Measurements from ENCODE around the gene ZBED5.
"Not testable (repeated sequence)": the region's sequence is repeated elsewhere in the genome, so short reads cannot be mapped to it uniquely, and the experiment has no call there.

The ZBED5 gene

DNA sequence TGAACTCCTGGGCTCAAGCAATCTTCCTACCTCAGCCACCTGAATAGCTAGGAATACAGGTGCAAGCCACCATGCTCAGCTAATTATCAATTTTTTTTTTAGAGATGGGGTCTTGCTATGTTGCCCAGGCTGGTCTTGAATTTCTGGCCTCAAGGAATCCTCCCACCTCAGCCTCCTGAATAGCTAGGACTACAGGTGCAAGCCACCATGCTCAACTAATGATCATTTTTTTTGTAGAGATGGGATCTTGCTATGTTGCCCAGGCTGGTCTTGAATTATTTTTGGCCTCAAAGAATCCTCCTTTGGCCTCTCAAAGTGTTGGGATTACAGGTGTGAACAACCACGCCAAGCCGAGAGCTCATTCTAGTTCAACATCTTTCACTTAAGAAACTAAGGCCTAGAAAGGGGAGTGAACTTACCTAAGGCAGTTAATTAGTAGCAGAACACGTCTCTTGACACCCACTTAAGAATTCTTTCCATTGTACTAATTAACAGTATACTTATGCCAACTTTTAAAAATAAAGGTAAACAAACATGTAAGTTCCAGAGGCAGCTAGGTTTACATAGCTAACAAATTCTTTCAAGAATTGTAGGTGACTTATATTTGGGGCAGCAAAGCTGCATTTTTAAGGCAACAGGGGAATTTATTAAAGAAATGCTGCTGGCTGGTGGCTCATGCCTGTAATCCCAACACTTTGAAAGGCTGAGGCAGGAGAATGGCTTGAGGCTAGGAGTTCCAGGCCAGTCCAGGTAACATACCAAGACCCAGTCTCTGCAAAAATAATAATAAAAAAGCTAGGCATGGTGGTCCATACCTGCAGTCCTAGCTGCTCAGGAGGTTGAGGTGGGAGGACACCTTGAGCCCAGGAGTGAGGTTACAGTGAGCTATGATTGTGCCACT, 9.6 kb downstream of the ZBED5 start:
- TF ChIP-seq ZFX (IDR thresholded peaks at IDR 0.05) = no peak

DNA sequence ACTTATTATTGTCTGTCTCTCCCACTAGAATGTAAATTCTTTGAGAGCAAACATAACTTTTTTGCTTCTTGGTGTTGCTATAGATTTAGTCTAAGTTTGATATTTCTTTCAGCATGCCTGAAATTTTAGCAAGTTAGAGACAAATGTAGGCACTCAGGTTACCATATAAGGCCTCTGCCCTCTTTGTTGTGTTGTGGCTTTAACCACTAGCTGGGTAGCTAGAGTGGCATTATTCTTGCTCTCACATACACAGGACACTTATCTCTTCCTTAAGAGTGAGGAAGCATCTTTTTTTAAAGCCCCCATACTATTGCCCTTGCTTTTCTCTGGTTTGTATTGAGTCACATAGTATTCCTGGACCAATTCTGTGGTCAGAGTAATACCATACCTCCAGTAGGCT, 11.2 kb downstream of the ZBED5 start:
- TF ChIP-seq, protein P1, sequence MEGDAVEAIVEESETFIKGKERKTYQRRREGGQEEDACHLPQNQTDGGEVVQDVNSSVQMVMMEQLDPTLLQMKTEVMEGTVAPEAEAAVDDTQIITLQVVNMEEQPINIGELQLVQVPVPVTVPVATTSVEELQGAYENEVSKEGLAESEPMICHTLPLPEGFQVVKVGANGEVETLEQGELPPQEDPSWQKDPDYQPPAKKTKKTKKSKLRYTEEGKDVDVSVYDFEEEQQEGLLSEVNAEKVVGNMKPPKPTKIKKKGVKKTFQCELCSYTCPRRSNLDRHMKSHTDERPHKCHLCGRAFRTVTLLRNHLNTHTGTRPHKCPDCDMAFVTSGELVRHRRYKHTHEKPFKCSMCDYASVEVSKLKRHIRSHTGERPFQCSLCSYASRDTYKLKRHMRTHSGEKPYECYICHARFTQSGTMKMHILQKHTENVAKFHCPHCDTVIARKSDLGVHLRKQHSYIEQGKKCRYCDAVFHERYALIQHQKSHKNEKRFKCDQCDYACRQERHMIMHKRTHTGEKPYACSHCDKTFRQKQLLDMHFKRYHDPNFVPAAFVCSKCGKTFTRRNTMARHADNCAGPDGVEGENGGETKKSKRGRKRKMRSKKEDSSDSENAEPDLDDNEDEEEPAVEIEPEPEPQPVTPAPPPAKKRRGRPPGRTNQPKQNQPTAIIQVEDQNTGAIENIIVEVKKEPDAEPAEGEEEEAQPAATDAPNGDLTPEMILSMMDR (conservative IDR thresholded peaks at IDR 0.05) = no peak
- no peak overlapping the region for H3K27ac ChIP-seq

More for the DNA sequence above, 9.6 kb downstream of the ZBED5 start:
- no peak overlapping the region for H3K27ac ChIP-seq

DNA sequence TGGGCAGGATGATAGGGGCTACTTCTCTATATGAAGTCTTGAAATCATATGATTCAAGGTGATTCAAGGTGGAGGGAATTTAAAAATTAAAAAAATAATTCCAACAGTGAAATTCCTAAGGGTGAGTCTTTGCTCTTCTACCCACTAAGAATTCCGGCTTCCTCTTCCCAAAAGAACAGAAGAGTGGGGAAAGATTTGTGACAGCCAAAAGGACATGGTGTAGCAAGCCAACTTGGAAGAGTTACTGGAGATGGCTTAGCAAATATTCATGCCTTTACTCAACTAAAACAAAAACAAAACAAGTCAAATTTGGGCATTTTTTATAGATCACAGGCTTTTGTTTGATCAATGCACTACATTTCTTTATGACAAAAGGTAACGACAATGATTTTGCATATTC, 12.3 kb downstream of the ZBED5 start:
- TF ChIP-seq ZFX (IDR thresholded peaks at IDR 0.05) = no peak
- TF ChIP-seq, protein P1 (conservative IDR thresholded peaks at IDR 0.05) = no peak
- no peak overlapping the region for H3K27ac ChIP-seq

DNA sequence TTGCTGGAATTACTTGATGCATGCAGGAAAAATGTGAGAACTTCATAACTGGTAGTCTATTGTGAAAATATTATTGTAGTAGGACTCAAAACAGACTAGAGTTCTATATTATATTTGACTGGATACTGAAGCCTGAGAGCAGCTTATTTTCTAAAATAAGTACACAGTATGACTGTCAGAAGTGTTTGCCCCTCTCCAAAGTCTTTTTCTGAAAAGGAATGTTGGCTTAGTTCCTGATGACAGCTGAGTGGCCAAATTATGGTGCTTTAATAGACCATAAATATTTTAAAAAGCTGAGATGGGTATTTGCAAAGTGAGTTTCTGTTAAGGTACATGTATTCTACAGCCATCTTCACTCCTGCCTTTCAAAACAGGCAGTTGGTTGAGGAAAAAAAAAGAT, 13.1 kb downstream of the ZBED5 start:
- no peak overlapping the region for H3K27ac ChIP-seq
- no peak for TF ChIP-seq ZFX (IDR thresholded peaks at IDR 0.05)
- TF ChIP-seq, protein P1 (conservative IDR thresholded peaks at IDR 0.05) = no peak

DNA sequence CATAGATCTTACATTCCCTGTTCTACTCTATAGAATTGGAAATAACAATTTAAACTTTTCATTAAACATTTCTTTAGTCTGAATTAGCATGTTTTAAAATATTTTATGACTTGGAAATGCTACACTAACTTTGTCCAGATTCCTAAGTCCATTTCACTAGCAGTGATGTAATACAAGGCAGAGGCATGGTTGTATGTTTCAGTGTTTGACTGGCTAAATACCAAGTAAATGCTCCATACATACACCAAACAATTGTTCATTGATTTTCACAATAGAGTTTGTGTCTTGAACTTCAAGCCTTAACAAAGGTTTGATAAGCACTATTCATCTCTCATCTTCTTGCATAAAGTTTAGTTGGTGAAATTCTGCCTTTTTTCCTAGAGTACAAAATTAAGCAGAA, 13.5 kb downstream of the ZBED5 start:
- no peak overlapping the region for H3K27ac ChIP-seq
- no peak for TF ChIP-seq ZFX (IDR thresholded peaks at IDR 0.05)
- TF ChIP-seq, protein P1 (conservative IDR thresholded peaks at IDR 0.05) = no peak

DNA sequence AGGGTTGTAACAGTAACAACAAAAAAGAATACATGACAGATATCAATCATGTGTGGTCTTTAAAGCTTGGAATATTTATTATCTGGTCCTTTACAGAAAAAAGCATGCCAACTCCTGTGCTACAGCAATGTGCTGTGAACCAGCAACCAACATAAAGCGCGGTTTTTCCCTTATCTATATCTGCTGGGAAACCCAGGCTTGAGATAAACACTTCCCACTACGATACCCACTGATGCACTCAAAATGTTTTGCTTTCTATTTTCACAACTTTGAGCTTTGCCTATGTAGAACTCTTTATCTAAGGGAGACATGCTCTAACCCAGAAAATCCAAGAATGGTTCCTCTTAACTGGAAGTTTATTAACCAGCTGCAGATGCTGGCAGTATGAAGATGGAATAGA, 19.0 kb downstream of the ZBED5 start:
- TF ChIP-seq, protein P1 (conservative IDR thresholded peaks at IDR 0.05) = no peak
- TF ChIP-seq ZFX (IDR thresholded peaks at IDR 0.05) = no peak
- no peak overlapping the region for H3K27ac ChIP-seq

DNA sequence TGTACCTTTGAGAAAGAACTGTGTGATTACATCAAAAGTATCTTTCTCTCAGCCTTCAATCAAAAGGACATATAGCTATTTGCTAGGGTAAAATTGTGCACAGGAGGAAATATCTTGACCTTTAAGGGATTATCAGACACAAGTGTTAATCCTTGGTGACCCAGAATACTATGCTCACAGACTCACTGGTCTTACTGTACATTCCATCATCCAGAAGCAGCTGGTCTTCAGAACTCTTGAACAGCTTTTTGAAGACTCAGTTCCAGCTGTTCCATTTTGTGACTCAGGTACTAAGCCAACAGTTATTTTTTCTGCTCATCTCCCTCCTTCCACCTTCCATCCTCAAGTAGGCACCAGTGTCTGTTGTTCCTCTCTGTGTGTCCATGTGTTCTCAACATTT, 19.8 kb downstream of the ZBED5 start:
- TF ChIP-seq ZFX (IDR thresholded peaks at IDR 0.05) = no peak
- TF ChIP-seq, protein P1 (conservative IDR thresholded peaks at IDR 0.05) = no peak
- H3K27ac ChIP-seq = no peak overlapping the region

DNA sequence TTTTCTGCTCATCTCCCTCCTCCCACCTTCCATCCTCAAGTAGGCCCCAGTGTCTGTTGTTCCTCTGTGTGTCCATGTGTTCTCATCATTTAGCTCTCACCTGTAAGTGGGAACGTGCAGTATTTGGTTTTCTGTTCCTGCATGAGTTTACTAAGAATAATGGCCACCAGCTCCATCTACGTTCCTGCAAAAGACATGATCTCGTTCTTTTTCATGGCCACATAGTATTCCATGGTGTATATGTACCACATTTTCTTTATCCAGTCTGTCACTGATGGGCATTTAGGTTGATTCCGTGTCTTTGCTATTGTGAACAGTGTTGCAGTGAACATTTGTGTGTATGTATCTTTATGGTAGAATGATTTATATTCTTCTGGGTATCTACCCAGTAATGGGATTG, 21.0 kb downstream of the ZBED5 start:
- not testable (repeated sequence) for H3K27ac ChIP-seq

Measured in C4-2B (cell line).